ENCODE data around the gene CRYBA4.

The CRYBA4 gene

DNA sequence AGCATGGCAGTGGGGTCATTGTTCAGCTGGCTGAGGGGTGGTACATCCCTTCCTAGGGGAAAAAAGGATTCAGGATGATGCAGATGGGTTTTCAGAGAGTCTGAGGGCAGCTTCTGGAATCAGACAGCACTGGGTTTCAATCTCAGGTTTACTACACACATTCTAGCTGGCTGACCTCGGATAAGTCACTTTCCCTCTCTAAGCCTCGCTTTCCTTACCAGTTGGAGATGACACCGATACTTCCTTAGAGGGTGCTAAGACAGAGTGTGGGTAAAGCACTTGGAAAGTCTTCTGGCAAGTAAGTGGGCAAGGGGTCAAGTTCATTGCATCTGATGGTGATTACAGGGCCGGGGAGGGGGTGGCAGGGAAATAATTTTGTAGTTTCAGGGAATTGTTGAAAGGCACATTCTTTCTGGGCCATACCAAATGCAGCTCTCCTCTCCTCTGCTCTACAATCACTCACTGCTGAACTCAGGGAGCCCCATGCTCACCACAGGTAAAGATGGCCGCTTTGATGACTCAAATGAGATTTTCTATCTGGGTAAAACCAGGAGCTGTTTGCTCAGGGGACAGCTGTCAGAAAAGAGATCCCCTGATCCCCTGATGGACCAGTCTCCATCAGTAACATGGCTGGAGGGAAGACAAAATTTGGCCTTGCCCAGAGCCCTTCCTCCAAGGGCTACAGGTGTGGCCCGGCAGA lies 29.1 kb downstream of the CRYBA4 start:
- Histone ChIP-seq H4K20me1 (ENCODE audit: insufficient read depth, low read length) (no peaks in the 10 kb centered on the region), H3F3A (ENCODE audit: insufficient read depth, low read length) (no peaks in the 10 kb centered on the region), H3K4me1 (ENCODE audit: insufficient read depth, low read length, severe bottlenecking) (peaks cover 33% of the 10 kb centered on the region), H3K4me2 (ENCODE audit: low read length) (no peak overlapping the region), H3K9me3 (ENCODE audit: low read length) (no peaks in the 10 kb centered on the region), H3K36me3 (ENCODE audit: insufficient read depth, low read length) (no peaks in the 10 kb centered on the region), H2AFZ (ENCODE audit: low read length) (no peak overlapping the region), H3K4me3 (ENCODE audit: low read depth, low read length, poor library complexity, severe bottlenecking) (no peak overlapping the region), H3K9ac (ENCODE audit: low read length) (no peak overlapping the region), H3K9me2 (ENCODE audit: low read depth, low read length) (no peaks in the 10 kb centered on the region), H3K27me3 (ENCODE audit: insufficient read depth, low read length) (no peaks in the 10 kb centered on the region), H3K79me2 (ENCODE audit: insufficient read depth, low read length) (no peaks in the 10 kb centered on the region), H3K27ac (ENCODE audit: low read depth, low read length, poor library complexity, severe bottlenecking) (no peak overlapping the region)
- TF ChIP-seq, protein P1, sequence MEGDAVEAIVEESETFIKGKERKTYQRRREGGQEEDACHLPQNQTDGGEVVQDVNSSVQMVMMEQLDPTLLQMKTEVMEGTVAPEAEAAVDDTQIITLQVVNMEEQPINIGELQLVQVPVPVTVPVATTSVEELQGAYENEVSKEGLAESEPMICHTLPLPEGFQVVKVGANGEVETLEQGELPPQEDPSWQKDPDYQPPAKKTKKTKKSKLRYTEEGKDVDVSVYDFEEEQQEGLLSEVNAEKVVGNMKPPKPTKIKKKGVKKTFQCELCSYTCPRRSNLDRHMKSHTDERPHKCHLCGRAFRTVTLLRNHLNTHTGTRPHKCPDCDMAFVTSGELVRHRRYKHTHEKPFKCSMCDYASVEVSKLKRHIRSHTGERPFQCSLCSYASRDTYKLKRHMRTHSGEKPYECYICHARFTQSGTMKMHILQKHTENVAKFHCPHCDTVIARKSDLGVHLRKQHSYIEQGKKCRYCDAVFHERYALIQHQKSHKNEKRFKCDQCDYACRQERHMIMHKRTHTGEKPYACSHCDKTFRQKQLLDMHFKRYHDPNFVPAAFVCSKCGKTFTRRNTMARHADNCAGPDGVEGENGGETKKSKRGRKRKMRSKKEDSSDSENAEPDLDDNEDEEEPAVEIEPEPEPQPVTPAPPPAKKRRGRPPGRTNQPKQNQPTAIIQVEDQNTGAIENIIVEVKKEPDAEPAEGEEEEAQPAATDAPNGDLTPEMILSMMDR (IDR thresholded peaks at IDR 0.05; ENCODE audit: low read length), result no peak
- TF ChIP-seq EZH2 (IDR thresholded peaks at IDR 0.05; ENCODE audit: borderline replicate concordance, low read length), result no peak

DNA sequence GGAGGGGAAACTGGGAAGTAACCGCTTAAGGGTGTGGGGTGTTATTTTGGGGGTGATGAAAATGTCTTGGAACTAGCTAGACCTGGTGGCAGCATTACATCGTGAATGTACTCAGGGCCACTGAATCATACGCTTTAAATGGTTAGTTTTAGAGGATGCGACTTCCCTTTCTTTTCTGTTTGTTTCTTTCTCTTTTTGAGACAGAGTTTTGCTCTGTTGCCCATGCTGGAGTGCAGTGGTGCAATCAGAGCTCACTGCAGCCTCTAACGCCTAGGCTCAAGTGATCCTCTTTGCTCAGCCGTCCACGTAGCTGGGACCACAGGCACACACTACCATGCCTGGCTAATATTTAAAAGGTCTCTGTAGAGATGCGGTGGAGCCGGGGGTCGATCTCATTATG lies 30.1 kb downstream of the CRYBA4 start:
- no peaks in the 10 kb centered on the region for H3K79me2 ChIP-seq (ENCODE audit: insufficient read depth, low read length)
- H3K27ac ChIP-seq (ENCODE audit: low read depth, low read length, poor library complexity, severe bottlenecking), result no peak overlapping the region
- H3K36me3 ChIP-seq (ENCODE audit: insufficient read depth, low read length), result no peaks in the 10 kb centered on the region
- no peak overlapping the region for H3K4me3 ChIP-seq (ENCODE audit: low read depth, low read length, poor library complexity, severe bottlenecking)
- no peak overlapping the region for H3K4me2 ChIP-seq (ENCODE audit: low read length)
- no peaks in the 10 kb centered on the region for H3K9me2 ChIP-seq (ENCODE audit: low read depth, low read length)
- no peaks in the 10 kb centered on the region for H3K9me3 ChIP-seq (ENCODE audit: low read length)
- no peak overlapping the region for H2AFZ ChIP-seq (ENCODE audit: low read length)
- no peak overlapping the region for H3K9ac ChIP-seq (ENCODE audit: low read length)
- no peak for TF ChIP-seq EZH2 (IDR thresholded peaks at IDR 0.05; ENCODE audit: borderline replicate concordance, low read length)
- TF ChIP-seq, protein P1 (IDR thresholded peaks at IDR 0.05; ENCODE audit: low read length), result no peak
- H3K4me1 ChIP-seq (ENCODE audit: insufficient read depth, low read length, severe bottlenecking), result peaks cover 33% of the 10 kb centered on the region
- no peaks in the 10 kb centered on the region for H3K27me3 ChIP-seq (ENCODE audit: insufficient read depth, low read length)
- no peaks in the 10 kb centered on the region for H3F3A ChIP-seq (ENCODE audit: insufficient read depth, low read length)
- no peaks in the 10 kb centered on the region for H4K20me1 ChIP-seq (ENCODE audit: insufficient read depth, low read length)

DNA sequence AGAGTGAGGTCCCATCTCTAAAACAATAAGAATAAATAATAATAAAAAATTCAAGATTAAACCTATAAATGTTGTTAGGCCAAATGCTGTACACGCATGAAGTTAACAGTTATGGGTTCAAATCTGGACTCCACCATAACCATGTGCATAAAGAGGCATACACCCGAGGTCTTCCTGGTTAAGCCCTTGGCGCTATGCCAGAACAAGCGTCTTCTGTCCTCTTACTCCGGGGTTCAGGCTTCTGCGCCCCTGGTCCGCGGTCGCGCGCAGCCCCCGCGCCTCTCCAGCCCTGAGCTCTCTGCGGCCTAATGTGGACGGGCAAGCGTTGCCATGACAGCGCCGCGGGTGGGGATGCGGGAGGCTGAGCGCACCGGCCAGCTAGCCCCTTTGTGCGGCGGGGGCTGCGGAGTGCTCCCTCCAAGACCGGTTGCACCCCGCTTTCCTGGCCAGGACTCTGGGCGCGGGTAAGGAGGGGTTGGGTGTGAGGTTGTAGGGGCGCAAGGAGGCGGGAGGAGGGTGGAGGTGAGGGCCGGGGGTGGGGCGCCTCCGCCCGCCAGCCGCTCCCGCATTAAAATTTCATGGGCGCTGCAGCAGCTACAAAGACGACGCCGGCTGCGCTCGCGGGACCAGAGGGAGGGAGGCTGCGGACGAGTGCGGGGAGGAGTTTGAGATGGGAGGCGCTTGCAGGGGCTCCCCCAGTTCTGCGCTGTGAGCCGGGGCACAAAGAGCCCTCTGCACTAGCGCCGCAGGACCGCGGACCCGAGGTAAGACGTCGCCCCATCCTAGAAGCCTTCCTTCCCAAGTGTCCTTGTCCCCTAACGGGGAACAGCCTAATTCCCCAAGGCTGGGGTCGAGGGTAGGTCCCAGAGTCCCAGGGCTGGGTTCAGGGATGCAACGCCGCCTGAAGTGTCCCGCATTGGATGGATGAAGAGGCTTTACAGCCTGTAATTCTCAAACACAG lies 35.4 kb downstream of the CRYBA4 start, which contains the start of gene MIAT:
Gene MIAT (plus strand): TSS at position 698 of the 961 bp plus-strand sequence.
- H3K27ac ChIP-seq (ENCODE audit: low read depth, low read length, poor library complexity, severe bottlenecking), result peak within 1 kb of the TSS; percentile 77
- H3K9ac ChIP-seq (ENCODE audit: low read length), result peak within 1 kb of the TSS; percentile 72
- H2AFZ ChIP-seq (ENCODE audit: low read length), result no peak within 1 kb of the TSS

More for the DNA sequence above, 35.4 kb downstream of the CRYBA4 start, which contains the start of gene MIAT:
- peak within 1 kb of the TSS; percentile 69 for H3K4me3 ChIP-seq (ENCODE audit: low read depth, low read length, poor library complexity, severe bottlenecking)
- peaks cover 45% of the 10 kb centered on the region for H3K4me1 ChIP-seq (ENCODE audit: insufficient read depth, low read length, severe bottlenecking)
- no peaks in the 10 kb centered on the region for H3K27me3 ChIP-seq (ENCODE audit: insufficient read depth, low read length)
- H3K9me2 ChIP-seq (ENCODE audit: low read depth, low read length), result no peaks in the 10 kb centered on the region
- peaks cover 4% of the 10 kb centered on the region; the same call in 1 of the 2 replicates for H3F3A ChIP-seq (ENCODE audit: insufficient read depth, low read length)
- no peaks in the 10 kb centered on the region for H3K79me2 ChIP-seq (ENCODE audit: insufficient read depth, low read length)
- no peaks in the 10 kb centered on the region for H3K9me3 ChIP-seq (ENCODE audit: low read length)
- TF ChIP-seq, protein P1 (IDR thresholded peaks at IDR 0.05; ENCODE audit: low read length), result no peak
- no peak for TF ChIP-seq EZH2 (IDR thresholded peaks at IDR 0.05; ENCODE audit: borderline replicate concordance, low read length)
- H3K4me2 ChIP-seq (ENCODE audit: low read length), result peak within 1 kb of the TSS; percentile 87
- H4K20me1 ChIP-seq (ENCODE audit: insufficient read depth, low read length), result no peaks in the 10 kb centered on the region
- H3K36me3 ChIP-seq (ENCODE audit: insufficient read depth, low read length), result no peaks in the 10 kb centered on the region
